ENCODE data around the gene UBE2QL1.

UBE2QL1 gene

GRCh38 chr5:6493681-6494454, 45.2 kb downstream of the UBE2QL1 start:
- DNase-seq (ENCODE audit: low read depth): no peak
- no peaks in the 10 kb centered on the region for H3K36me3 ChIP-seq (ENCODE audit: control insufficient read depth, insufficient read depth, low read length, severe bottlenecking)

GRCh38 chr5:6494939-6495338, 46.3 kb downstream of the UBE2QL1 start:
- H3K36me3 ChIP-seq (ENCODE audit: control insufficient read depth, insufficient read depth, low read length, severe bottlenecking): no peaks in the 10 kb centered on the region
- H3K4me3 ChIP-seq (ENCODE audit: low read length): no peak overlapping the region
- no peak for DNase-seq (ENCODE audit: low read depth)
- no peak overlapping the region for H3K9ac ChIP-seq (ENCODE audit: low read length)
- no peaks in the 10 kb centered on the region for H3K9me3 ChIP-seq (ENCODE audit: control insufficient read depth, low read length)
- H3K27me3 ChIP-seq (replicated peaks; ENCODE audit: control insufficient read depth, insufficient read depth, low read length): peaks cover 18% of the 10 kb centered on the region
- no peaks in the 10 kb centered on the region for H3K4me1 ChIP-seq (ENCODE audit: control insufficient read depth, insufficient read depth, low read length)

More at GRCh38 chr5:6493681-6494454, 45.2 kb downstream of the UBE2QL1 start:
- Histone ChIP-seq H3K27me3 (replicated peaks; ENCODE audit: control insufficient read depth, insufficient read depth, low read length) (peaks cover 18% of the 10 kb centered on the region), H3K4me3 (ENCODE audit: low read length) (no peak overlapping the region), H3K9me3 (ENCODE audit: control insufficient read depth, low read length) (no peaks in the 10 kb centered on the region), H3K9ac (ENCODE audit: low read length) (no peak overlapping the region), H3K4me1 (ENCODE audit: control insufficient read depth, insufficient read depth, low read length) (no peaks in the 10 kb centered on the region)

- no peak for DNase-seq (ENCODE audit: low read depth)
- no peak overlapping the region for H3K9ac ChIP-seq (ENCODE audit: low read length)
Measured at GRCh38 chr5:6495433-6496206, 47.0 kb downstream of the UBE2QL1 start.

GRCh38 chr5:6496207-6496584, 47.5 kb downstream of the UBE2QL1 start:
- DNase-seq (ENCODE audit: low read depth): no peak
- Histone ChIP-seq H3K36me3 (ENCODE audit: control insufficient read depth, insufficient read depth, low read length, severe bottlenecking) (no peaks in the 10 kb centered on the region), H3K27me3 (replicated peaks; ENCODE audit: control insufficient read depth, insufficient read depth, low read length) (peaks cover 13% of the 10 kb centered on the region)

More at GRCh38 chr5:6495433-6496206, 47.0 kb downstream of the UBE2QL1 start:
- H3K4me1 ChIP-seq (ENCODE audit: control insufficient read depth, insufficient read depth, low read length): no peaks in the 10 kb centered on the region
- H3K9me3 ChIP-seq (ENCODE audit: control insufficient read depth, low read length): no peaks in the 10 kb centered on the region
- no peaks in the 10 kb centered on the region for H3K36me3 ChIP-seq (ENCODE audit: control insufficient read depth, insufficient read depth, low read length, severe bottlenecking)
- H3K4me3 ChIP-seq (ENCODE audit: low read length): no peak overlapping the region
- peaks cover 18% of the 10 kb centered on the region for H3K27me3 ChIP-seq (replicated peaks; ENCODE audit: control insufficient read depth, insufficient read depth, low read length)

GRCh38 chr5:6496636-6497035, 48.0 kb downstream of the UBE2QL1 start:
- Histone ChIP-seq H3K4me3 (ENCODE audit: low read length) (no peak overlapping the region), H3K36me3 (ENCODE audit: control insufficient read depth, insufficient read depth, low read length, severe bottlenecking) (no peaks in the 10 kb centered on the region), H3K9me3 (ENCODE audit: control insufficient read depth, low read length) (no peaks in the 10 kb centered on the region), H3K27me3 (replicated peaks; ENCODE audit: control insufficient read depth, insufficient read depth, low read length) (peaks cover 8% of the 10 kb centered on the region), H3K4me1 (ENCODE audit: control insufficient read depth, insufficient read depth, low read length) (no peaks in the 10 kb centered on the region), H3K9ac (ENCODE audit: low read length) (no peak overlapping the region)
- no peak for DNase-seq (ENCODE audit: low read depth)

More at GRCh38 chr5:6496207-6496584, 47.5 kb downstream of the UBE2QL1 start:
- no peak overlapping the region for H3K4me3 ChIP-seq (ENCODE audit: low read length)
- H3K9me3 ChIP-seq (ENCODE audit: control insufficient read depth, low read length): no peaks in the 10 kb centered on the region
- H3K4me1 ChIP-seq (ENCODE audit: control insufficient read depth, insufficient read depth, low read length): no peaks in the 10 kb centered on the region
- H3K9ac ChIP-seq (ENCODE audit: low read length): no peak overlapping the region

- Histone ChIP-seq H3K36me3 (ENCODE audit: control insufficient read depth, insufficient read depth, low read length, severe bottlenecking) (no peaks in the 10 kb centered on the region), H3K4me1 (ENCODE audit: control insufficient read depth, insufficient read depth, low read length) (no peaks in the 10 kb centered on the region), H3K9ac (ENCODE audit: low read length) (no peak overlapping the region), H3K27me3 (replicated peaks; ENCODE audit: control insufficient read depth, insufficient read depth, low read length) (peaks cover 7% of the 10 kb centered on the region), H3K4me3 (ENCODE audit: low read length) (no peak overlapping the region), H3K9me3 (ENCODE audit: control insufficient read depth, low read length) (no peaks in the 10 kb centered on the region)
- DNase-seq (ENCODE audit: low read depth): no peak
Measured at GRCh38 chr5:6497262-6497661, 48.6 kb downstream of the UBE2QL1 start.

- Histone ChIP-seq H3K4me1 (ENCODE audit: control insufficient read depth, insufficient read depth, low read length) (no peaks in the 10 kb centered on the region), H3K4me3 (ENCODE audit: low read length) (no peak overlapping the region), H3K36me3 (ENCODE audit: control insufficient read depth, insufficient read depth, low read length, severe bottlenecking) (no peaks in the 10 kb centered on the region), H3K27me3 (replicated peaks; ENCODE audit: control insufficient read depth, insufficient read depth, low read length) (peaks cover 7% of the 10 kb centered on the region), H3K9me3 (ENCODE audit: control insufficient read depth, low read length) (peaks cover 8% of the 10 kb centered on the region), H3K9ac (ENCODE audit: low read length) (no peak overlapping the region)
- no peak for DNase-seq (ENCODE audit: low read depth)
Measured at GRCh38 chr5:6498968-6499367, 50.3 kb downstream of the UBE2QL1 start.

- no peak overlapping the region for H3K9ac ChIP-seq (ENCODE audit: low read length)
- no peak overlapping the region for H3K4me3 ChIP-seq (ENCODE audit: low read length)
- DNase-seq (ENCODE audit: low read depth): no peak
- H3K4me1 ChIP-seq (ENCODE audit: control insufficient read depth, insufficient read depth, low read length): peaks cover 4% of the 10 kb centered on the region
- H3K36me3 ChIP-seq (ENCODE audit: control insufficient read depth, insufficient read depth, low read length, severe bottlenecking): no peaks in the 10 kb centered on the region
- H3K27me3 ChIP-seq (replicated peaks; ENCODE audit: control insufficient read depth, insufficient read depth, low read length): no peaks in the 10 kb centered on the region
- peaks cover 8% of the 10 kb centered on the region for H3K9me3 ChIP-seq (ENCODE audit: control insufficient read depth, low read length)
Measured at GRCh38 chr5:6501701-6502100, 53.0 kb downstream of the UBE2QL1 start.

- H3K9ac ChIP-seq (ENCODE audit: low read length): no peak overlapping the region
- H3K4me3 ChIP-seq (ENCODE audit: low read length): no peak overlapping the region
- H3K9me3 ChIP-seq (ENCODE audit: control insufficient read depth, low read length): peaks cover 8% of the 10 kb centered on the region
- DNase-seq (ENCODE audit: low read depth): no peak
- H3K4me1 ChIP-seq (ENCODE audit: control insufficient read depth, insufficient read depth, low read length): peaks cover 4% of the 10 kb centered on the region
- H3K36me3 ChIP-seq (ENCODE audit: control insufficient read depth, insufficient read depth, low read length, severe bottlenecking): no peaks in the 10 kb centered on the region
- H3K27me3 ChIP-seq (replicated peaks; ENCODE audit: control insufficient read depth, insufficient read depth, low read length): no peaks in the 10 kb centered on the region
Measured at GRCh38 chr5:6502421-6502820, 53.8 kb downstream of the UBE2QL1 start.

- Histone ChIP-seq H3K4me1 (ENCODE audit: control insufficient read depth, insufficient read depth, low read length) (peaks cover 4% of the 10 kb centered on the region), H3K36me3 (ENCODE audit: control insufficient read depth, insufficient read depth, low read length, severe bottlenecking) (no peaks in the 10 kb centered on the region), H3K9me3 (ENCODE audit: control insufficient read depth, low read length) (peaks cover 8% of the 10 kb centered on the region), H3K9ac (ENCODE audit: low read length) (no peak overlapping the region), H3K27me3 (replicated peaks; ENCODE audit: control insufficient read depth, insufficient read depth, low read length) (no peaks in the 10 kb centered on the region), H3K4me3 (ENCODE audit: low read length) (no peak overlapping the region)
- DNase-seq (ENCODE audit: low read depth): no peak
Measured at GRCh38 chr5:6503342-6503741, 54.7 kb downstream of the UBE2QL1 start.

- Histone ChIP-seq H3K4me3 (ENCODE audit: low read length) (no peak overlapping the region), H3K27me3 (replicated peaks; ENCODE audit: control insufficient read depth, insufficient read depth, low read length) (no peaks in the 10 kb centered on the region), H3K4me1 (ENCODE audit: control insufficient read depth, insufficient read depth, low read length) (peaks cover 4% of the 10 kb centered on the region), H3K9me3 (ENCODE audit: control insufficient read depth, low read length) (peaks cover 8% of the 10 kb centered on the region), H3K9ac (ENCODE audit: low read length) (no peak overlapping the region), H3K36me3 (ENCODE audit: control insufficient read depth, insufficient read depth, low read length, severe bottlenecking) (no peaks in the 10 kb centered on the region)
- DNase-seq (ENCODE audit: low read depth): no peak
Measured at GRCh38 chr5:6504677-6505415, 56.2 kb downstream of the UBE2QL1 start.

All from adipocyte (in vitro differentiated cells).